Activated naive CD4-positive, alpha-beta T cell treated with anti-CD3 and anti-CD28 coated beads for 36 hours (primary cell): ENCODE results near the gene CYP27C1. TPM values are rescaled to one million over a fixed set of nuclear protein-coding genes. Genes with fewer than 3 reads are reported as not detected.
"Not testable (repeated sequence)": the region's sequence is repeated elsewhere in the genome, so short reads cannot be mapped to it uniquely, and the experiment has no call there.

Experiments
- CTCF ChIA-PET: fragments of 350-600 bp; sonication (Branson Sonifier 250); formaldehyde crosslinking; loops from one replicate; lab custom pipeline; 2021; ENCODE audit warnings: antibody characterized with exemption; lab: Charles Lee
- DNase-seq: peaks from one replicate; pipeline ENCODE4 v3.0.0-alpha.2; 2020
- H3K27ac Mint-ChIP-seq: one replicate; pipeline ENCODE4 v1.8.0; 2021; ENCODE audit warnings: mild to moderate bottlenecking, mixed read lengths
- H3K27me3 Mint-ChIP-seq: one replicate; pipeline ENCODE4 v1.8.0; 2021; ENCODE audit warnings: low read depth, mixed read lengths
- H3K36me3 Mint-ChIP-seq: one replicate; pipeline ENCODE4 v1.8.0; 2021; ENCODE audit warnings: low read depth, mixed read lengths
- H3K4me1 Mint-ChIP-seq: one replicate; pipeline ENCODE4 v1.8.0; 2021; ENCODE audit warnings: low read depth, mixed read lengths
- H3K4me3 Mint-ChIP-seq: one replicate; pipeline ENCODE4 v1.8.0; 2021; ENCODE audit warnings: mild to moderate bottlenecking, moderate library complexity, mixed read lengths
- H3K9me3 Mint-ChIP-seq: one replicate; pipeline ENCODE4 v1.8.0; 2021; ENCODE audit warnings: mixed read lengths
- intact Hi-C: fragments of 100-400 bp; cut with micrococcal nuclease; formaldehyde crosslinking; loops from one replicate; pipeline ENCODE4 v1.15.1; 2023
- total RNA-seq, 2 experiments: library from RNA; stranded (reverse); gene quantifications; one replicate each; pipeline ENCODE4 v1.2.3, GENCODE V29; 2021

CYP27C1 gene
- total RNA-seq, 2 experiments from 2014 or later: not detected

DNA sequence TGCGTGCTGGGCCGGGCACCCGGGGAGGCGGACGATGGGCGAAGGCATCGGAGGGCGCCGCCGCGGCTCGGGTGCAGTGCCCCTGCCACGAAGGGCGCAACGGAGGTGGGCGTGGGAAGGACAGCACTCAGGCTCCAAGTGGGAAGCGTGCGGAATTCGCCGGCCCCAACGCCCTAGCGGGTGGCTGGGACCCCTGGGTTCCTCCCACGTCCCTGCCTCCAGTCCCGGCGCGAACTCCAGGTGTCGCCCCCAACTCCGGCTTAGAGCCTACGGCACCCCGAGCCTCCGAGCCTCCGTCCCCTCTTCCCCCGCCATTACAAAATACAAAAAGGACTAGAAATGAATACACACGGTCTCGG, 1.3 kb downstream of the CYP27C1 start:
- Mint-ChIP-seq H3K4me1 (peaks cover 11% of the 10 kb centered on the region), H3K4me3 (peak overlapping the region; percentile 42), H3K27ac (no peak overlapping the region), H3K27me3 (peaks cover 52% of the 10 kb centered on the region), H3K9me3 (no peaks in the 10 kb centered on the region), H3K36me3 (peaks cover 1% of the 10 kb centered on the region)
- intact Hi-C loops: no loop called here
- CTCF ChIA-PET: interaction anchor here (0.7 kb wide), 1 partner anchor 22 kb away, joined by 3 read pairs; no protein-coding TSS in a partner anchor
- DNase-seq: no peak

DNA sequence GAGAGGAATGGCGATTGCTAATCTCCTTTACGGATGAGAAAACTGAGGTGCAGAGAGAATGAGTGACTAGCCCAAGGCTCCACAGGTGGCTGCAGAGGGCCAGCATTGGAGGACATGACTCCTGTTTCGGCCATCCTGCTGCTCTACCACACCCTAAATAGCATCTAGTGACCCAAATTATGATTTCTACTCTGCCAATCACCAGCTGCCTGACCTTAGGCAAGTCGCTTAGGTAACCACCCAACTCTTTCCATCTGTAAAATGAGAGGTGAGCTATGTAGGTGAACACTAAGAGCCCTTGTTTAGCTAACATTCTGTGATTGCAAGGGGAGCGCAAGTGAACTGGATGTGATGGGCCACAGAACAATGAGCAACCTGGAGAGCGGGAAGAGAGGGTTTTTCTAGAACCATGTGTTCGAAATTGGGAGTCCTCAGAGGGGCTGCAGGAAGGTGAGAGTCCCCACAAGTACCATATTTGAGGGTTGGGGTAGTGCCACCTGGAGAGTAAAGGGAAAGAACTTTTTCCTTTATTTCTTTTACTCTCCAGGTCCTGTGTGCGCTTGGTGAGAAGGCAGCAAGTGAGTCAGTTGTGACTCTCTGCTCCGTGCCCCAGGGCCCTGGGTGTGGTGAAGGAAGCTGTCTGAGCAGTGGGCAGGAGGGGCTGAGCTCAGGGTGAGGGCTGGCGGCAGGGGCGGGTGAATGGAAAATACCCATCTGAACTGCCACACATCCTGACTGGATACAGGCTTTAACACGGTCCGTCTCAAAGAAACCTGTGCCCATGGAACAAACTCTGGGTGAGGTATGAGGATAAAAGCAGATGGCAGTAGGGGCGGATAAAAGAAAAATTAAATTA, 2.4 kb downstream of the CYP27C1 start:
- H3K4me3 Mint-ChIP-seq: no peak overlapping the region
- peaks cover 54% of the 10 kb centered on the region for H3K27me3 Mint-ChIP-seq
- CTCF ChIA-PET: interaction anchor here (1.0 kb wide), 1 partner anchor 13 kb away, joined by 3 read pairs; no protein-coding TSS in a partner anchor
- H3K36me3 Mint-ChIP-seq: peaks cover 1% of the 10 kb centered on the region
- H3K4me1 Mint-ChIP-seq: peaks cover 11% of the 10 kb centered on the region
- DNase-seq: no peak
- intact Hi-C loops: no loop called here
- no peak overlapping the region for H3K27ac Mint-ChIP-seq
- no peaks in the 10 kb centered on the region for H3K9me3 Mint-ChIP-seq

DNA sequence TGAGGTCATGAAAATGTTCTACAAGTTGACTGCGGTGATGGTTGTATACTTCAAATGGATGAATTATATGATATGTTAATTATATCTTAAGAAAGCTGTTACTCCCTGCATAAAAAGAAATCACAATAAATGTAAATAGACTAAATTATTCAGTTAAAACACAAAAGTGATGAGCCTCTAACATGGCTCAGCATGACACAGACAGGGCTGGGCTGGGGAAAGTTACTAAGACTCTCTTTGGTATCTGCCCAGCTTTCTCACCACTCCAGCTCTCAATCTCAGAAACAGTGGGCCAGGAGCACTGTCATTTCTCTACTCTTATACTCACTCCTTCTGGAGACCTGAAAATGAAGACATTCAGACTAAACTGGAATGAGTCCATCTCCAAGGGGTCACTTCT, 3.5 kb downstream of the CYP27C1 start:
- Mint-ChIP-seq H3K36me3 (peaks cover 1% of the 10 kb centered on the region), H3K27me3 (peaks cover 57% of the 10 kb centered on the region), H3K9me3 (no peaks in the 10 kb centered on the region), H3K4me1 (peaks cover 11% of the 10 kb centered on the region), H3K27ac (no peak overlapping the region), H3K4me3 (no peak overlapping the region)
- intact Hi-C loops: no loop called here
- CTCF ChIA-PET: interaction anchor here (1.0 kb wide), 1 partner anchor 19 kb away, joined by 4 read pairs; no protein-coding TSS in a partner anchor
- DNase-seq: no peak

DNA sequence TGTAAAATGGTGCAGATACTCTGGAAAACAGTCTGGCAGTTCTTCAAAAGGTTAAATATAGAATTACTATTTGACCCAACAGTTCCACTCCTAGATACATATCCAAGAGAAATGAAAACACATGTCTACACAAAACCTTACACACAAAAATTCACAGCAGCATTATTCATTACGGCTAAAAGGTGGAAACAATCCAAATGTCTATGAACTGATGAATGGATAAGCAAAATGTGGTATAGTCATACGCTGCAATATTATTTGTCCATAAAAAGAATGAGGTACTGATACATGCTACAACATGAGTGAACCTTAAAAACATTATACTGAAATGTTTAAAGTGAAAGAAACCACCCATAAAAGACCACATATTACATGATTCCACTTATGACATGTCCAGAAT, 4.0 kb downstream of the CYP27C1 start:
- no peak for DNase-seq
- Mint-ChIP-seq H3K27me3 (peaks cover 58% of the 10 kb centered on the region), H3K36me3 (peaks cover 1% of the 10 kb centered on the region), H3K4me1 (peaks cover 11% of the 10 kb centered on the region), H3K9me3 (no peaks in the 10 kb centered on the region), H3K4me3 (no peak overlapping the region), H3K27ac (no peak overlapping the region)
- intact Hi-C loops: no loop called here
- CTCF ChIA-PET: interaction anchor here (1.0 kb wide), 1 partner anchor 19 kb away, joined by 4 read pairs; no protein-coding TSS in a partner anchor

DNA sequence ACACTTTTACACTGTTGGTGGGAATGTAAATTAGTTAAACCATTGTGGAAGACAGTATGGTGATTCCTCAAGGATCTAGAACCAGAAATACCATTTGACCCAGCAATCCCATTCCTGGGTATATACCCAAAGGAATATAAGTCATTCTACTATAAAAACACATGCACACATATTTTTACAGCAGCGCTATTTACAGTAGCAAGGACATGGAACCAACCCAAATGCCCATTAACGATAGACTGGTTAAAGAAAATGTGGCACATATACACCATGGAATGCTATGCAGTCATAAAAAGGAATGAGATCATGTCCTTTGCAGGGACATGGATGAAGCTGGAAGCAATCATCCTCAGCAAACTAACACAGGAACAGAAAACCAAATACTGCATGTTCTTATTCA, 5.9 kb downstream of the CYP27C1 start:
- intact Hi-C loops, H3K36me3 Mint-ChIP-seq, DNase-seq, H3K9me3 Mint-ChIP-seq, H3K27ac Mint-ChIP-seq, H3K4me3 Mint-ChIP-seq, CTCF ChIA-PET, H3K4me1 Mint-ChIP-seq: not testable (repeated sequence)
- H3K27me3 Mint-ChIP-seq: peaks cover 61% of the 10 kb centered on the region

DNA sequence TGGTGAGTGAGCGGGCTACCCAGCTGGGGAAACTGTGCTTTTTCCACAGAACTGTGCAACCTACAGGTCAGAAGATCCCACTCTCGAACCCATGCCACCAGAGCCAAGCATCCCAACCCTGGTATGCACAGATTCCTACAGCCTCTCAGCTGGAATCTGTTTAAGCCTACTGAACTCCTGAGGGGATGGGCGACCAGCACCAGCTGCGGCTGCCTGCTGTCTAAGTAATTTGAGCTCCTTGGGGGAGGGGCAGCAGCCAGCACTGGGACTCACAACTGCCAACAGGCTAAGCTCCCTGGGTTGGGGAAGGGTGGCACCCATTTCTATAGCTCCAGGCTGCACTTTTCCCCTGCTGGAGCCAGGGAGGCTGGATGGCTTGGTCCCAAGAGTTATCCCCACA, 11.8 kb downstream of the CYP27C1 start:
- Mint-ChIP-seq H3K4me3 (no peak overlapping the region), H3K27me3 (peaks cover 38% of the 10 kb centered on the region), H3K27ac (no peak overlapping the region), H3K36me3 (no peaks in the 10 kb centered on the region), H3K9me3 (no peaks in the 10 kb centered on the region), H3K4me1 (no peaks in the 10 kb centered on the region)
- no peak for DNase-seq
- intact Hi-C loops: no loop called here
- CTCF ChIA-PET: interaction anchor here (1.7 kb wide), 1 partner anchor 11 kb away, joined by 4 read pairs; no protein-coding TSS in a partner anchor

DNA sequence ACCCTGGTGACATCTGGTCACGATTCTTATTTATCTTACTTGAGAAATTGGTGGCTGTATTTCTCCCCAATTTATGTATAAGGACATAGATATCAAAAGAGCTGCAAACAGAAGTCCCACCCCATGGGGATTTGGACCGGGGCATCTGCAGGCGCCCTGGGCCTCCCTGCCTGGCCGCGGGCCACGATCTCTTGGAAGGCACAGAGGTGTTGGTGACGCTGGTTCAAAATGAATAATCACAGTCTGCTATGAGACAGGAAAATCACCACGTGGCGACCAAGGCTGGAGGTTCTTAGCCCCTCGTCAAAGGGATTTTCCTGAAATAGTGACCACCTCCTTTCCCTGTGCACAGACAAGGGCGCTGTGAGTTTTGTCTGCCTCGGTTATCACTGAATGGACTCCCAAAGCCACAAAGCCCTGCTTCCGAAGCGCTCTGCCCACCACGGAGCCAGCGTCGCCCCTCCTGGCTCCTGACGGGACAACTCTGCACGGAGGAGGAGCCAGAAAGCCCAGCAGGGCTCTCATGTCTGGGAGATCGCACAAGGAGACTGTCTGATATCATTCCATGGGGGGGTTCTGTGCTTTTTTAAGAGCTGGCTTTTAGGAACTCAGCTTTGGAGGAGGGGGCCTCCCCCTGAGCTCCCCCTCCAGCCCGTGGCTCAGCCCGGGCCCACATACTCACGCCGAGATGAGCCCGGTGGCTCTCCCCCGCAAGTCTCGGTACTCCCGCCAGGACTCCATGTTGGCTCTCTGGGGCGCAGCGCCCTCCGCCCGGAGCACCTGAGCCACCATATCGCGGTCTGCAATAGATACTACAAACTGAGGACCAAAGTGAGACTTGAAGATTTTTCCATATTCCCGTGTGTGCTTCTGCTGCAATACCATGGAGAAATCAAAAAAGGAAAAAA, 14.6 kb downstream of the CYP27C1 start:
- intact Hi-C loops: no loop called here
- H3K27ac Mint-ChIP-seq: no peak overlapping the region
- no peaks in the 10 kb centered on the region for H3K4me1 Mint-ChIP-seq
- peaks cover 27% of the 10 kb centered on the region for H3K27me3 Mint-ChIP-seq
- no peak for DNase-seq
- no peaks in the 10 kb centered on the region for H3K9me3 Mint-ChIP-seq
- H3K4me3 Mint-ChIP-seq: no peak overlapping the region
- CTCF ChIA-PET: interaction anchor here (0.9 kb wide), 1 partner anchor 12 kb away, joined by 3 read pairs; no protein-coding TSS in a partner anchor
- no peaks in the 10 kb centered on the region for H3K36me3 Mint-ChIP-seq

DNA sequence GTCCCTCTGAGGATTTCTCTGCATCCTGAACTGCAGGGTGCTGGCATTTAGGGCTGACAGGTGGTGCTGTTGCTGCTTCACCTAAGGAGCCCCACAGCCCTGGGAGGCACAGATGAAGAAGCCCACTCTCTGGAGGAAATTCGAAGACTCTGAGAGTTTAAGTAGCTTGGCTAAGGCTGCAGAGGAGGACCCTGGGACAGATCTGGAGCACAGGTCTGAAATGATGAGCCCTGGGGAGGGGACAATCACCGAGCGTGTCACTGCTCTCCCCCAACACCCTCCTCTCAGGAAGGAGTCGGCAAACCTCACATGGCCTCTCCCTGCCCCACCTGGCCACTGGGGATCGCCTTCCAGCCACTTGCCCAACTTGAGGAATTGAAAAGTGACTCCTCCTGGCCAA, 18.6 kb downstream of the CYP27C1 start:
- Mint-ChIP-seq H3K4me1 (peaks cover 5% of the 10 kb centered on the region), H3K9me3 (no peaks in the 10 kb centered on the region), H3K27me3 (peaks cover 5% of the 10 kb centered on the region), H3K36me3 (no peaks in the 10 kb centered on the region), H3K4me3 (no peak overlapping the region), H3K27ac (no peak overlapping the region)
- no peak for DNase-seq
- intact Hi-C loops: no loop called here
- CTCF ChIA-PET: interaction anchor here (0.6 kb wide), 1 partner anchor 11 kb away, joined by 3 read pairs; no protein-coding TSS in a partner anchor

DNA sequence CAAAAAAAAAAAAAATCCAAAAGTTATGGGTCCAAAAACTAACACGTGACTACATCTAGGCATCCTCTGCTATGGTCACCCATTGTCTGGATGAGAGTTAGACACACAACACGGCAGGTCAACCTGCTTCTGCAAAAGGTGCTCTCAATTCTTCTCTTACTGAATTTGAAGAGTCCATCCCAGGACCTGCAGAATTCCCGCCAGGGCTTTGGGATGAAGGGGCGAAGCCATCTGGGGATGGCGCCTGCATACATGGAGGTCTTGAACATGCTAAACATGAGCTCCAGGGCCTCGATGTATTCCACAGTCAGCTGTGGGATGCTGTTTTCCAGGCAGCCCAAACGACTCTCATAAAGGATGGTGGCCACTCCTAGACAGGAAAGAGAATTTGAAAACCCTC, 19.1 kb downstream of the CYP27C1 start:
- H3K4me1 Mint-ChIP-seq: peaks cover 5% of the 10 kb centered on the region
- CTCF ChIA-PET: interaction anchor here (0.6 kb wide), 1 partner anchor 11 kb away, joined by 3 read pairs; no protein-coding TSS in a partner anchor
- no peak overlapping the region for H3K4me3 Mint-ChIP-seq
- H3K9me3 Mint-ChIP-seq: no peaks in the 10 kb centered on the region
- DNase-seq: no peak
- no peak overlapping the region for H3K27ac Mint-ChIP-seq
- H3K36me3 Mint-ChIP-seq: no peaks in the 10 kb centered on the region
- intact Hi-C loops: no loop called here
- H3K27me3 Mint-ChIP-seq: peaks cover 2% of the 10 kb centered on the region

DNA sequence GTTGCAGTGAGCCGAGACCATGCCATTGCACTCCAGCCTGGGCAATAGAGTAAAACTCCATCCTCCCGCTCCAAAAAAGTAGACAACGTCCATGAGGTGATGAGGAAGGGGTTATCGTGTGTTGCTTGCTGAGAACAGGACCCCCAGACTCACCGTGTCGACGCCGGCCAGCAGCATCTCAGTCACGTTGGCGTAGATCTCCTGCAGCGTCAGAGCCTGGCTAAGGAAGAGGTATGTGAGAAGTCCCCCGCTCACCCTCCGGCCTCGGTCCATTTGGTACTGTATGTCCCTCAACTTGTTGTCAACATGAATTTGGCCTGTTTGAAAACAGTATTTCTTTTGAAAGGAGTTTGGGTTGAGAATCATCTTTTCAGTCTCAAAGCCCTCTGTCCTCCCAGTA, 20.9 kb downstream of the CYP27C1 start:
- Mint-ChIP-seq H3K27ac (no peak overlapping the region), H3K9me3 (no peaks in the 10 kb centered on the region), H3K4me1 (peaks cover 5% of the 10 kb centered on the region), H3K27me3 (peaks cover 2% of the 10 kb centered on the region), H3K4me3 (no peak overlapping the region), H3K36me3 (no peaks in the 10 kb centered on the region)
- intact Hi-C loops: loop anchor here (5.0 kb wide), 2 partner anchors 263 to 328 kb away; partner anchors contain the start of gene IWS1
- no peak for DNase-seq
- CTCF ChIA-PET: interaction anchor here (0.8 to 1.1 kb wide), 2 partner anchors 16 to 277 kb away, joined by 3 read pairs; no protein-coding TSS in a partner anchor

DNA sequence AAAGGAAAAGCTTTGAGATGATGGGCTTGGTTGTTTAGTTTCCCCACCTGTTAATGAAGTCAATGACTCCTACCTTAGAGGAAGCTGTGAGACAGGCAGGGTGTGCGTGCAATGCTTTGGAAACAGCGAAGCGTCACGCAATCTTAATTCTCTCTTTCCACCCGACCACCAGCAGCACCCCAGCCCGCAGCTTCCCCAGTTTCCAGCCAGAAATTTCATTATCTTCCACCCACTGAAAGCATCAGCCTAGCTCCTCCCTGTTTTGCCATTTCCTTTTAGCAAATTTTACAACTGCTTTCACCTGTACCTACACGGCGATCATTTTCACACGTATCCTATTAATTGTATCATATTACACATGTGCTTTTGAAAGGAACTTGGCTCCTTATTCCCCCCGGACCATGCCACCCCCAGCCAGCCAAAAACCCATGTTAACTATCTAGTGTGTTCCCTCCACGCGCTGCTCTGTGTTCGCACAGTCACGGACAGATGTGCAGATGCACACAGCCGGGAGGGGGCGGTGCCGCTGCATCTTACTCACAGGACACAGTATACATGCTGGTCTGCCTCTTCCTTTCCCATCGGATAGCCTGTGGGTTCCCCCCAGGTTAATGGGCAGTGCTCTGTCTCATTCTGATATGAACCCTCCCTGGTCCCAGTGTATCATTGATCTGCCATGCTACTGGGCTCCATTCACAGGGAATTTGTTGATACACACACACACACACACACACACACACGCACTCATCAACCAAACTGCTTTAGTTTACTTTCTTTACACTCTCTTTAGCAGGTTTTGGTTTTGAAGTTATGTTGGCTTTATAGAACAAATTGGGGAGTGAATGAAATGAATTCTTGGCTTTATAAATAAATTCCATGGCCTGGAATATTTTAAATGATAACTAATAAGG, 22.4 kb downstream of the CYP27C1 start:
- intact Hi-C loops: loop anchor here (1.0 to 5.0 kb wide), 6 partner anchors 219 to 452 kb away; partner anchors contain the start of gene IWS1
- CTCF ChIA-PET: interaction anchor here (0.6 to 1.7 kb wide), 14 partner anchors 10 to 394 kb away, joined by 3 to 18 read pairs (median 4); partner anchors contain the start of genes ERCC3 and IWS1
- H3K27ac Mint-ChIP-seq: no peak overlapping the region
- no peaks in the 10 kb centered on the region for H3K27me3 Mint-ChIP-seq
- H3K4me1 Mint-ChIP-seq: peaks cover 5% of the 10 kb centered on the region
- no peaks in the 10 kb centered on the region for H3K9me3 Mint-ChIP-seq
- peak overlapping the region; percentile 69 for H3K4me3 Mint-ChIP-seq
- H3K36me3 Mint-ChIP-seq: no peaks in the 10 kb centered on the region
- peak; percentile 80 for DNase-seq
